GM12872 (cell line): ENCODE measurements around the gene PPP2R2C.

Experiments used
- TF ChIP-seq, protein P1 (sequence below): IDR thresholded peaks from 3 replicates; pipeline ENCODE4 v1.5.1; 2011; ENCODE audit warnings: low read depth, mild to moderate bottlenecking, low read length, moderate library complexity; ENCODE audit not compliant: insufficient read depth

PPP2R2C gene

DNA sequence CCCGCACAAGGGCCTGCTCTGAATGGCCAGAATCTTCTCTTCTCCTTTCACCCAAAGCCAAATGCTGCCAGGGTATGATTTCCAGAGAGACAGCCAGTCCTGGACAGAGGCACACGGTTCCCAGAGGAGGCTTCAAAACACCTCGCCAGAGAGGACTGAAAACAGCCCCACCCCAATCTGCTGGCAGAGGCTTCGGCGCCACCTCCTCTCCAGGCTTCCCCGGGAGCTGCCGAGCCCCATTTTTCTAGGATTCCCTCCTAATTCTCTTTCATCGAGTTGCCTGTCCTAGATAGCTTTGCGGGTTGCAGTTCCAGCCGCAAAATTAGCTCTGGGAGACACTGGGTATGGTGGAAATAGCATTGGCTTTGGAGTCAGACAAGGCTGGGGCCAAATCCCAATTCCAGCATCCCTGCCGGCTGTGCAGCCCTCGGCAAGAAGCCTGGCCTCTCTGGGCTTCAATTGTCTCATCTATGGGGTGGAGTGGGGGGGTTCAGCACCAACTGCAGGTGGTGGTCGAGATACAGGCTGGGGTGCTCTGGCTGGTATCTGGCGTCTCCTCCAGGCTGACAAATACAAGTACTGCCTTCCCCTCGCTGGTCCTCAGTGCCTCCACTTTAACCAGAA is 22.6 kb downstream of the PPP2R2C start:
- TF ChIP-seq, protein P1, sequence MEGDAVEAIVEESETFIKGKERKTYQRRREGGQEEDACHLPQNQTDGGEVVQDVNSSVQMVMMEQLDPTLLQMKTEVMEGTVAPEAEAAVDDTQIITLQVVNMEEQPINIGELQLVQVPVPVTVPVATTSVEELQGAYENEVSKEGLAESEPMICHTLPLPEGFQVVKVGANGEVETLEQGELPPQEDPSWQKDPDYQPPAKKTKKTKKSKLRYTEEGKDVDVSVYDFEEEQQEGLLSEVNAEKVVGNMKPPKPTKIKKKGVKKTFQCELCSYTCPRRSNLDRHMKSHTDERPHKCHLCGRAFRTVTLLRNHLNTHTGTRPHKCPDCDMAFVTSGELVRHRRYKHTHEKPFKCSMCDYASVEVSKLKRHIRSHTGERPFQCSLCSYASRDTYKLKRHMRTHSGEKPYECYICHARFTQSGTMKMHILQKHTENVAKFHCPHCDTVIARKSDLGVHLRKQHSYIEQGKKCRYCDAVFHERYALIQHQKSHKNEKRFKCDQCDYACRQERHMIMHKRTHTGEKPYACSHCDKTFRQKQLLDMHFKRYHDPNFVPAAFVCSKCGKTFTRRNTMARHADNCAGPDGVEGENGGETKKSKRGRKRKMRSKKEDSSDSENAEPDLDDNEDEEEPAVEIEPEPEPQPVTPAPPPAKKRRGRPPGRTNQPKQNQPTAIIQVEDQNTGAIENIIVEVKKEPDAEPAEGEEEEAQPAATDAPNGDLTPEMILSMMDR: no peak

DNA sequence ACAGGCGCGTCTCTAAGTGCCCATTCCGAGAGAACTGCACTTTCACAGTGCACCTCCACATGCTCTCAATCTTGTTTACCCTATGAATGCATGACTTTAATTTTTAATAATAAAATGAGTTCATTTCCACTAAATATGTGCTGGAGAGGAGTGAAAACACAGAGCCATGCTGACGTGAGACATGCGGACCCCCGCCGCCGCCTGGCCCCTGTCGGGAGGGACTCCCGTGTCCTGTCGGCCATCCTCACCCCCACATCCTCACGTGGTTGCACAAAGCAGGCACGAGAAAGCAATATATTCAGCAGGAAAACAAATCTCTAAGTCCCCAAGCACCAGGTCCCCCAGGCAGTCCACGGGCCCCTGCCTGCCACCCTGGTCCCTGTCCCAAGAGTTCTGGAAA is 23.1 kb downstream of the PPP2R2C start:
- TF ChIP-seq, protein P1: no peak

DNA sequence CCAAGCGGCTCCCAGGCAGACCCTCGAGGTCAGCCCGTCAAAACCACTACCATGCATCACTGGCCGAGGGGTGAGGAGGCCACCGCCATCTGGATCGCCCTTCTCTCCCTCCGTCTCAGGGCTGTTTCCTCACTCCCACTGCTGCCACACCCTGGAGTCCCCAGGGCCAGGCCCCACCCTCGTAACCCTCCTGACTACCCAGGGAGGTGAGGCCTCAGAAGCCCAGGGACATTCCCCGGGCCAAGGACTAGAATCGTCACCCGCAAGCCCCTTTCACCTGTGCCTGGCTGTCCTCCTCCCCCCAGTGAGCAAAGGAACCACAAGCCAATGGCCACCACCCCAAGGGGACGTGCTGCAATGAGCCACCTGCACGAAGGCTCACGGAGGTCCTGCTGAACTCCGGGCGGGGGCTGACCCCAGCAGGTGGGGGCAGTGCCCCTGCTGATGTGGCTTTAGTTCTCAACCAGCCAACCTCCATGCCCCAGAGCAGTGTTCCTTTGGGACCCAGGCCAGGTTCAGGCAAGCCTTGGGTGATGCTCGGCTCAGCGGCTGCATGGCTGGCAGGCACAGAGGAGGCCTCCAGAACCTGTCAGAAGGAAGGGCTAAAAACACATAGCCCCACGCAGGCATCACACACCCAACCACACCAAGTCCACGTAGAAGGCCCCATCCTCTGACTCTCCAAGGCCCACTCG is 23.8 kb downstream of the PPP2R2C start:
- TF ChIP-seq, protein P1: no peak

DNA sequence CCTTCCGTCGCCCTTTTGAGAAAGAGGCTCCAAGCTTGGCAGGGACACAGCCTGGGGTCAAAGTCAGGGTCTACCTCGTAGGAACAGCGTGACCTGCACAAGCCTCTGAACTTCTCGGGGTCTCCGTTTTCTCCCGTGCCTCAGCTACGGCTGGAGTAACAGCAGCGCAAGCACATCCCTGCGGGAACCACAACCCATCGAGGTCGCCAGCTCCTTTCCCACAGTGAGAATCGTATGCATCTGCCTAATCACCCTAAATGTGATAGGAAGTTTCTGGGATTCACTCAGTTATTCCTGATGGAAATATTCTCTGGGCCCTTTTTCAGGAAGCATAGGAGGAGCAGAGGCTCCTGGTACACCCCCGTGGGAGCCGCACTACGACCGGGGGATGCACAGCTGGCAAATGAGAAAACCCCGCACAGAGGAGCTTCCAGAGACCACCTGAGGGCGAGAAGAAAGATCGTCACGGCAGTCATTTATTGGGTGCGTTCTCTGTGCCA is 24.7 kb downstream of the PPP2R2C start:
- TF ChIP-seq, protein P1: no peak

DNA sequence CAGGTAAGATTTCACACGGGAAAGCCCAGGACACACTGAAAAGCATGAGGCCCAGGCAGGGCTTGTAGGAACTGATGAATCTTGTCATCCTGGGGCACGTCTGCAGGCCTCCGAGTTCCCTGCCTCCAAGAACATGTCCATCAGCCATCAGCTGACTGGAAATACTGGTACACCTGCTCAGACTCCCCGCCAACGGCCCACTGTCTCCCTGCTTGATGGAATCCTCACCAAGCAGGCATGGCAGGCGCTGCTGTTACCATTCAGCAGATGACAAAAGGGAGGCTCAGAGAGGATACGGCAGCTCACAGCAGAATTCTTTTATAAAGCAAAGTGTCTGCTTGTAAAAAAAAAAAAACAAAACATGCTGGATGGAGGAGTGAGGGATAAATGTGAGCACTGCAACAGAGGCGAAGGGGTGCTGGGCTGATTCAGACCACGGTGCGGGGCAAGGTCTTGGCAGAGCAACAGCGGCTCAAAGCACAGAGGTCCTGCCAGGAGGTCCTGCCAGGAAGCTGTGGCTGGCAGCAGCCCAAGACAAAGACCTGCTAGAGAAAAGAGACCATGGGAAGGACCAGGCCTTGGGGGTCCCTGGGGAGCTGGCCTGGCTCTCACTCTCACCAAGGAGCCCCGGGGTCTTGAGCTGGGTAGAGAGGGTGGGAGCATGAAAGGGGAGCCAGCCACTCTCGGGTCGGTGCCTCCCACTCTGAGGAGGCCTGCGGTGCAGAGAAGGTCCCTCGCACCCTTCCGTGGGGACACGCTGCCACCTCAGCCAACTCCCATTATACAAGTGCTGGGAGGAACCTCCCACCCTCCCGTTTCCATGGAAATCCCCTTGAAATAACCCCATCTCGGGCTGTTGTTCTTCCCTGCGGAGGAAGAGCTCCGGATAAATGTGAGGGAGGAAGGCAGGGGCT is 25.6 kb downstream of the PPP2R2C start:
- TF ChIP-seq, protein P1: no peak

DNA sequence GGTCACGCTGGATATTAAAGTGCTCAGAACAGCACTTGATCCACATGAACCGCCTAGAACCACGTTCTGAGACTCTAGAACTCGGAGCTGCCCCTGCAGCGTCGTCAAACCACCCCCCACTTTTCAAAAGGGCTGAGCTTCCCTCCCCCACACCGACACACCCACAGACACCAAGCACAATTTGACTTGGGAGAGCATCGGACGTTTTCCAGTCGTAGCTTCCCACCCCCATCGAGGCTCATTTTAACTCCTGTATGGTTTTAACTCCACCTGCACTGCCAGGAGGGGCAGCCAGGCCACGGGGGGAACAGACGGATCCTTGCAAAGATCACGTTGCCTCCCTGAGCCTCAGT is 26.3 kb downstream of the PPP2R2C start:
- TF ChIP-seq, protein P1: no peak
